ENCODE data around the gene VIL1.

The VIL1 gene

DNA sequence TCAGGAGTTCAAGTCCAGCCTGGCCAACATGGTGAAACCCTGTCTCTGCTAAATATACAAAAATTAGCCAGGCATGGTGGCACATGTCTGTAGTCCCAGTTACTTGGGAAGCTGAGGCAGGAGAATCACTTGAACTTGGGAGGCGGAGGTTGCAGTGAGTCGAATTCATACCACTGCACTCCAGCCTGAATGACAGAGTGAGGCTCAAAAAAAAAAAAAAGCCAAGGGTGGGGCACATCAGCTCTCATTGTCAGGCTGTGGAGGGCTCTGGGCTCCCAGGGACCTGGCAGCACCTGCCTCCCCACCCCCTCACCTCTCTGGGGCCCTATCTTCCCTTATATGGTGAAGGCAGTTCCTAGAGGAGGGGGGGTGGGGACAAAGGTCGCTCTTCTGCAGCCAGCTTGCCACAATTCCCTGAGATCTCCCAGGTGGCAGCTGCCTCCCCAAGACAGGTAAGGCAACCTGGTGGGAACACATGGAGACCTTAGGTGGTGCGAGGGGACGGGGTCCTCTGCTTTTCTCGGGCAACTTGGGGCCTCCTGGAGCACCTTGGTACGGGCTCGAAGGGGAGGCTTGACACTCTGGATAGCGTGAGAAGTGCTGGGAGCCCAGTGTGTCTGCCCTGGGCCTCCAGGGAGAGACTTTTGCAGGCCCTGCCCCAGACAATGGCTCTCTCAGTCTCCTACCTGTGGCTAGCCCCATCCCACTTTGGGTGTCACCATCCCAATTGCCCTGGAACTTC lies at the start of gene VIL1:
TSS of gene VIL1 (plus strand) at position 407 of the 742 bp plus-strand sequence. CDS start 4,656 bp downstream, outside the sequence.
- DNase-seq = no peak

DNA sequence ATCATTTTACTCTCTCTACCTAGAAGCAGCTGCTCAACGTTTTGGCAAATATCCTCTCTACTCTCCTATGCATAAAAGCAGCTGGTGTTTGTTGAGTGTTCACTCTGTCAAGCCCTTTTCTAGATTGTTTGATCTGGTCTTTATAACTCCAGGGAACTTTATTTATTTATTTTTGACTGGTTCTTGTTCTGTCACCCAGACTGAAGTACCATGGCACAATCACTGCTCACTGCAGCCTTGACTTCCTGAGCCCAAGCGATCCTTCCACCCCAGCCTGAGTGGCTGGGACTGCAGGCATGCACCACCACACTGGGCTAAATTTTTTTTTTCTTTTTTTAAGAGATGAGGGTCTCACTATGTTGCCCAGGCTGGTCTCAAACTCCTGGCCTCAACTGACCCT lies 49.6 kb upstream of the VIL1 start:
- no peak for DNase-seq

DNA sequence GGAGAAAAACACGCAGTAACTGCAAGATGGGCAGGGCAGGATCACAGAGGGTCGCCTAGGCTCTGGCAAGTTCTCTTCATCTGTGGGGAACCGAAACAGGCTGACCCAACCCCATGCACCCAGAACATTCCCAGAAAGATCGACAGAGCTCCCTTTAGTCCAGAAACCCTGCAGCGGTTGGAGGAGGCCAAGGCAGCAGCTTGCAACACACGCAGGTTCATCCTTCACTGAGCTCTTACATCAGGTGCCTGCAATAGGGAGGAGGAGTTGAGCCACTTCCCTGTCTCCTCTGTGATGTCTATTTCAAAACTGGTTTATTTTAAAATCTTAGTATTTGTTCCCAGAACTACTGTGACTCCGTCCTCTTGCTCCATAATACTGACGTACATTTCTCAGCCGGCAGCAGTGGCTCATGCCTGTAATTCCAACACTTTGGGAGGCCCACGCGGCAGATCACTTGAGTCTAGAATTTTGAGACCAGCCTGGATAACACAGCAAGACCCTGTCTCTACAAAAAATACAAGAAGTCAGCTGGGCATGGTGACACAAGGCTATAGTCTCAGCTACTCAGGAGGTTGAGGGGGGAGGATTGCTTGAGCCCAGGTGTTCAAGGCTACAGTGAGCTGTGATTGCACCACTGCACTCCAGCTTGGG lies 48.4 kb upstream of the VIL1 start:
- no peak for DNase-seq

DNA sequence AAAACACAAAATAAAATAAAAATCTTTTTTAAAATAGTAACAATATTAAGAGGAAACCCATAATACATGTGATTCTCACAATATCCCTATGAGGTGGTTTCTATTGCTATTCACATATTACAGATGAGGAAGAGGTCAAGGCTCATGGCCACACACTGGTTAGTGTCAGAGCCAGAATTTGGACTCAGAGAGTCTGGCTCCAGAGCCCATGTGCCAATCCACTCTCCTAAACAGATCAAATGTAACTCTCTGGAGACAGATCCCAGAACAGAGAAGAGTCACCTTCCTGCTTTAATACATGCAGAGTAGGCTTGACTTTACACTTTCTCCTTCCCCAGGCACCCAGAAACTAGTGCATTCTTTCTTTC lies 47.0 kb upstream of the VIL1 start:
- DNase-seq = no peak

DNA sequence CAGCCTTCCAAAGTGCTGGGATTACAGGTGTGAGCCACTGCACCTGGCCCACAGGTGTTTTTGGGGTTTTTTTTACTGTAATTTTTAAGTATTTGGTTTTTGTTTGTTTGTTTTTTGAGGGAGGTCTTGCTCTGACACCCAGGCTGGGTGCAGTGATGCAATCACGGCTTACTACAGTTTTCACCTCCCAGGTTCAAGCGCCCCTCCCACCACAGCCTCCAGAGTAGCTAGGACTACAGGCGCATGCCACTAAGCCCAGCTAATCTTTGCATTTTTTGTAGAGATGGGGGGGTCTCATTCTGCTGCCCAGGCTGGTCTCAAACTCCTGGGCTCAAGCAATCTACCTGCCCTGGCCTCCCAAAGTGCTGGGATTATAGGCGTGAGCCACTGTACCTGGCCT lies 44.1 kb upstream of the VIL1 start:
- no peak for DNase-seq

DNA sequence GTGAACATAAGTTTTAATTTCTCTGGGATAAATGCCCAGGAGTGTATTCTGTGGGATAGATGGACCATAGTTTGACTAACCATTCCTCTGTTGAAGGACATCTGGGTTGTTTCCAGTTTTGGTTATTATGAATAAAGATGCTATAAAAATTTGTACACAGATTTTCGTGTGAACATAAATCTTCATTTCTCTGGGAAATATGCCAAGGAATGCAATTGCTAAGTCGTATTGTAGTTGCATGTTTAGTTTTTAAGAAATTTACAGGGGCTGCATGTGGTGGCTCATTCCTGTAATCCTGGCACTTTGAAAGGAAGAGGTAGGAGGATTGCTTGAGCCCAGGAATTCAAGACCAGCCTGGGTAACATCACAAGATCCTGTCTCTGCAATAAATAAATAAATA lies 43.7 kb upstream of the VIL1 start:
- DNase-seq = no peak

DNA sequence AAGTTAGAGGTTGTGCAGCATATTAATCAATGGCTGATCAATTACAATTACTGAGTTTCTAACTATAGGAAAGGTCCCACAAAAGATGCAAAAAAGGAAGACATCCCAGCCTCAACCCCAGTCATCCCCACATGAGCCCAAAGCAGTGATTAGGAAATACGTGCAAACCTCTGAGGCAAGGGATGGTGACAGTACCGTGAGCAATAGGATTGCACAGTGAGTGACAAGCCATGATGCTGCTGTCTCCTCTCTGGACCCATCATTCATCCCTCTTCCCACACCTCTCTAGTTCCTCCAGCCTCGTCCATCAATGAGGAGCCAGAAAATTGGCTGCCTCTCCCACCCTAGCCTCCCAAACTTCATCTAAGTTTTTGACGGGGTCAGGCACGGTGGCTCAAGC lies 40.9 kb upstream of the VIL1 start:
- no peak for DNase-seq

DNA sequence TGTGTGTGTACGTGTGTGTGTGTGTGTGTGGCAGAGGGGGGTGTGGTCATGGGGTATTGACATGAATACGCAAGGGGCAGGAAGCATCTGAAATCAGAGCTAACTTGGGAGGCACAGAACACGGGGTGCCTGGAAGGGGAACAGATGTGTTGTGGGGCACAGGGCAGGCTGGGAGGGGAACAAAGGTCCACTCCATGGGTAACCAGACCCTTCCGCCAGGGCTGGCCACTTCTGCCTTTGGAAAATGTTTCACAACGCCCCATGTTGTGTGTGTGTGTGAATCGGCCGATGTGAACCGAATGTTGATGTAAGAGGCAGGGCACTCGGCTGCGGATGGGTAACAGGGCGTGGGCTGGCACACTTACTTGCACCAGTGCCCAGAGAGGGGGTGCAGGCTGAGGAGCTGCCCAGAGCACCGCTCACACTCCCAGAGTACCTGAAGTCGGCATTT lies 37.0 kb upstream of the VIL1 start, which contains the start of gene SLC11A1:
TSS of gene SLC11A1 (plus strand) at position 358 of the 451 bp plus-strand sequence. CDS start 96 bp downstream, outside the sequence.
- DNase-seq = peak; percentile 61

DNA sequence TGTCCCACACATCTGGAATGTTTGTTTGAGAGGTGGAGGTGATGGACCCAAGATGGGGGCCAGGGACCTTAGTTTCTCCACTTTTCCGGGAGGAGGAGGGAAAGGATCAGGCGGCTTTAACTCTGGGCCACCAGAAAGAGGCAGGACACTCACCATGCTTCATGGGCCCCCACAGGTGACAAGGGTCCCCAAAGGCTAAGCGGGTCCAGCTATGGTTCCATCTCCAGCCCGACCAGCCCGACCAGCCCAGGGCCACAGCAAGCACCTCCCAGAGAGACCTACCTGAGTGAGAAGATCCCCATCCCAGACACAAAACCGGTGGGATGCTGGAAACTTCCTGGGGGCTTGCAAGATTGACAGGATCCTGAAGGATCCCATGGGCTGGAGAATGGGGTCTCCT lies 36.1 kb upstream of the VIL1 start:
- DNase-seq = no peak

DNA sequence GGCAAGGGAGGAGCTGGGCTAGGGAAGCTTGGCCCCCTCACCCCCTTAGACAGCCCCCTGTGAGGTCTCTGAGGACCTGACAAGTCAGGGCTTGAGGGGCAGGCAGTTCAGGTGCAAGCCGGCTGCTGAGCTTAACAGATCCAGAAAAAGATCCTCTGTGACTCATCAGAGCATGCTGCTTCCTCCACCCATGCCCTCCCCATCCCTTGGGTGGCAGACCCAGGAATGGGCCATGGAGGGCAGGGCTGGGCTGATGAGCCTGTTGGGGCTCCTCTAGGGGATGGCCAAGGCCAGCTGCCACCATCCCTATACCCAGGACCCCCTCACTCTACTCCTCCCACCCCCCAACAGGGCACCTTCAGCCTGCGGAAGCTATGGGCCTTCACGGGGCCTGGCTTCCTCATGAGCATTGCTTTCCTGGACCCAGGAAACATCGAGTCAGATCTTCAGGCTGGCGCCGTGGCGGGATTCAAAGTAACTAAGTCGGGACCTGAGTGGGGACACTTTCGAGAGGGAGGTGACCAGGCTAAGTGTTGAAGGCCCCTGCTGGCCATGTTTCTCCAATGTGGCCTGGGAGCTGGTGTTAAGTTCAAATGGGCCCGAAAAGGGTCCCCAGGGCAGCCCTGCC lies 34.9 kb upstream of the VIL1 start:
- DNase-seq = no peak

DNA sequence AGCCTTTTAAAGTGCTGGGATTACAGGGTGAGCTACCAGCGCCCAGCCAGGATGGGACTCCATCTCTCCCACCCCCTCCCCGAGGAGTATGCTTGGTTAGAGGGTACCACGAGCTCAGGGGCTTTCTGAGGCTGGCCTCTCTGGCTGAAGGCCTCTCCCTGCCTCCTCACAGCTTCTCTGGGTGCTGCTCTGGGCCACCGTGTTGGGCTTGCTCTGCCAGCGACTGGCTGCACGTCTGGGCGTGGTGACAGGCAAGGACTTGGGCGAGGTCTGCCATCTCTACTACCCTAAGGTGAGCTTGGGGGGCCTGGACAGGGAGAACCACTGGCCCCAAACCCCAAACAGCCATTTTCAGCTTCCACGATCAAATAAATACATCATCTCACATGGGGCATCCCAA lies 33.9 kb upstream of the VIL1 start:
- DNase-seq = no peak

DNA sequence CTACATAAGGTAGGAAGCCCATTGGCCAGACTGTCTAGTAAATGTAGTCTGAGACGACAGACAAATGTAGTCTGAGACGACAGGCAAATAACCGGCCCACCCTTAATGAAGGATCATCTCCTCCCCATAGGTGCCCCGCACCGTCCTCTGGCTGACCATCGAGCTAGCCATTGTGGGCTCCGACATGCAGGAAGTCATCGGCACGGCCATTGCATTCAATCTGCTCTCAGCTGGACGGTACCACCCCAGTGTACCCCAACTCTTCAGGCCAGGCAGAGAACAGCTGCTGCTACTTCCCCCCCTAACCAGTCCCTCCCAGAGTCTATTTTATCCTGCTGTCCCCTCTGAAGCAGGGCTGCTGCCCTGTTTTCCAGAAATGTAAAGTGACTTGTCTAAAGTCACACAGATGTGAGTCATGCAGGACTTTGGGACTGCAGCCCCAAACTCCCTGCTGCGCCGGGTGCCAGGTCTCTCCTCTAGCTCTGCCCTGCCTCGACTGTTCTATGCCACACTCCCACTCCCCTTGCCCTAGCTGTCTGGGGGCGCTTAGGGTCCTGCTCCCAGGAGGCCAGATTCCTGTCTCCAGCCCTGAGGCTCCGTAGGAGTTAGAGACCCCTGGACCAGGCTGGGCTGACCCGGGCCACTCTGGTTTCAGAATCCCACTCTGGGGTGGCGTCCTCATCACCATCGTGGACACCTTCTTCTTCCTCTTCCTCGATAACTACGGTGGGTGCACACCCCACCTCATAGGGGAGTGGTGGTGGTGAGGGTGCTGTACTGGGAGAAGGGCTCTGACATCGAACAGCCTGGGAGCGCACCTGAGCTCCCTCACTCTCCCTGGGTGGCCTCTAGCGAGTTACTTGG lies 32.2 kb upstream of the VIL1 start:
- no peak for DNase-seq

DNA sequence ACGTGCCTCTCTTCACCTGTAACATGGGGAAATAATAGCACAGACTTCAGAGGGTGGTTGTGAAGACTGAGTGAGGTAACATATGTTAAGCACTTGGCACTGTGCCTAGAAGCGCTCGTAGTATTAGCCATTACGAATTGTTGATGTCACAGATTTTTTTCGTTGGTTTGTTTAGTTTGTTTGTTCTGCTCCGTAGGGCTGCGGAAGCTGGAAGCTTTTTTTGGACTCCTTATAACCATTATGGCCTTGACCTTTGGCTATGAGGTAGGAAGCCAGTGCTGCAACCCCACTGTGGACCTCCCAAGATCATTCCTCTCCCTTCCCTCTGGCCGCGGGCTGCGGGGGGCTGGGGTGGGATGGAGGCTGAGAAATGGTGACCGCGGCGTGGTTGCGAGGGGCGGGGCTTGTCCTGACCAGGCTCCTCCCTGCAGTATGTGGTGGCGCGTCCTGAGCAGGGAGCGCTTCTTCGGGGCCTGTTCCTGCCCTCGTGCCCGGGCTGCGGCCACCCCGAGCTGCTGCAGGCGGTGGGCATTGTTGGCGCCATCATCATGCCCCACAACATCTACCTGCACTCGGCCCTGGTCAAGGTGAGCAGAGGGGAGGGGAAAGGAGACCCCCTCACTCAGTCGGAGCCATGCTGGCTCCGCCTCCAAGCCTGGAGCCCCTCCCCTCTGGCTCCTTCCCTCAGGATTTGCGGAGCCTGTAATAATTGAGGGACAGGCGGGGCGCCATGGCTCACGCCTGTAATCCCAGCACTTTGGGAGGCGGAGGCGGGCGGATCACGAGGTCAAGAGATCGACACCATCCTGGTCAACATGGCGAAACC lies 31.3 kb upstream of the VIL1 start:
- peak; percentile 66 for DNase-seq

DNA sequence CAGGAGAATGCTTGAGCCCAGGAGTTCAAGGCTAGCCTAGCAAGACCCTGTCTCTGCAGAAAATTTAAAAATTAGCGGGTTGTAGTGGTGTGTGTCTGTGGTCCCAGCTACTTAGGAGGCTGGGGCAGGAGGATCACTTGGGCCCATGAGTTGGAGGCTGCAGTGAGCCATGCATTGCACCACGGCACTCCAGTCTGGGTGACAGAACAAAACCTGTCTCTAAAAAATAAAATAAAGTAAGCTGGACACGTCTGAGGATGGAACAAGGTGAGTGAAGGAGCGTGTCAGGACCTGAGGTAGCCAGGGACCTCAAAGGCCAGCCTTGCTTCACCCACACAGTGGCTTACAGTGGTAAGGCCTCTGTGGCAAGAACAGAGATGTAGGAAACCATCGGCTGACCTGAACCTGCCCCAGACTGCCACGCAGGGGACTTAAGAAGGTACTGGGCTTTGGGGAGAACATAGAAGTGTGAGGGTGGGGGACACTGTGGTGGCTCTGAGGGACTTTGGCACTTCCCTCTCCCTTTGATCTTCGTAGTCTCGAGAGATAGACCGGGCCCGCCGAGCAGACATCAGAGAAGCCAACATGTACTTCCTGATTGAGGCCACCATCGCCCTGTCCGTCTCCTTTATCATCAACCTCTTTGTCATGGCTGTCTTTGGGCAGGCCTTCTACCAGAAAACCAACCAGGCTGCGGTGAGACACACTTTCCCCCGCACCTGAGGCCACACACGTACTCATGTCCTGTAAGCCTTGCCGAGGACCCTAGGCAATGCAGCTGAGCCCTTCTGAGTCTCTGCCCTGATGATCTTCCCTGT lies 29.4 kb upstream of the VIL1 start:
- DNase-seq = no peak

DNA sequence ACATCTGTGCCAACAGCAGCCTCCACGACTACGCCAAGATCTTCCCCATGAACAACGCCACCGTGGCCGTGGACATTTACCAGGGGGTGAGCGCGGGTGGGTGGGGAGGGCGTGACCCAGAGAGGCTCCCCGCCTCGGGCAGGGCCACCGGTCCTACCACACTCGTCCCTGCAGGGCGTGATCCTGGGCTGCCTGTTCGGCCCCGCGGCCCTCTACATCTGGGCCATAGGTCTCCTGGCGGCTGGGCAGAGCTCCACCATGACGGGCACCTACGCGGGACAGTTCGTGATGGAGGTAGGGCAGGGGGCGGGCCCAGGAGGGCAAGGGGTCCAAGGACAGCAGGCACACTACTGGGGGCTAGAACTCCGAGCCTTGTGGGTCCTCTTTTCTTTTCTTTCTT lies 27.7 kb upstream of the VIL1 start:
- no peak for DNase-seq

DNA sequence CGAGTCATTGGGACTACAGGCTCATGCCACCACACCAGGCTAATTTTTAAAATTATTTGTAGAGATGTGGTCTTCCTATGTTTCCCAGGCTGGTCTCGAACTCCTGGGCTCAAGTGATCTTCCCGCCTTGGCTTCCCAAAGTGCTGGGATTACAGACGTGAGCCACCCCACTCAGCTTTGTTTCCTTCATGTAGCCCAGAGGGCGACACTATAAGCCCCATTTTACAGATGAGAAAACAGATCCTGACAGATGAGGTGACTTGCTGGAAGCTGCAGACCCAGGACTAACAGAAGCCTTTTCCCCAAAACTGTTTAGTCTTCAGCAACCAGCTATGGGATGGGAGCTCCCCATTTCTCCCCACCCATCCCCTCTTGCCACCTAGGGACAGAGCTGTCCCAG lies 26.5 kb upstream of the VIL1 start:
- DNase-seq = no peak

DNA sequence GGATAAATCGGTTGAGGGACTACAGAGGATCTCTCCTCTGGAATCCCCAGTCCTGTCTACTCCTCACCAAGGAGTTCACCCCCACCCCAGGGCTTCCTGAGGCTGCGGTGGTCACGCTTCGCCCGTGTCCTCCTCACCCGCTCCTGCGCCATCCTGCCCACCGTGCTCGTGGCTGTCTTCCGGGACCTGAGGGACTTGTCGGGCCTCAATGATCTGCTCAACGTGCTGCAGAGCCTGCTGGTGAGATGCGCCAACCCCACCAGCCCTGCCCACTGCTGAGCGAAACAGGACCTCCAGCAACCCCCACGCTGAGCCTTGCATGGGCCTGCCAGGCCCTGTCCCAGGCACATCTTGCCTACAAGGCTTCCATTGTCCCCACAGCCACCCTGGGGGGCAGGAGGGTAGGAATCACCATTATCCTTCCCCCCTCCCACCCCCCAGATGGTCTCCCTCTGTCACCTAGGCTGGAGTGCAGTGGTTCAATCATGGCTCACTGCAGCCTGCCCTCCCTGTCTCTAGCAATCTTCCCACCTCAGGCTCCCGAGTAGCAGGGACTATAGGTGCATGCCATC lies 25.9 kb upstream of the VIL1 start:
- DNase-seq = no peak

DNA sequence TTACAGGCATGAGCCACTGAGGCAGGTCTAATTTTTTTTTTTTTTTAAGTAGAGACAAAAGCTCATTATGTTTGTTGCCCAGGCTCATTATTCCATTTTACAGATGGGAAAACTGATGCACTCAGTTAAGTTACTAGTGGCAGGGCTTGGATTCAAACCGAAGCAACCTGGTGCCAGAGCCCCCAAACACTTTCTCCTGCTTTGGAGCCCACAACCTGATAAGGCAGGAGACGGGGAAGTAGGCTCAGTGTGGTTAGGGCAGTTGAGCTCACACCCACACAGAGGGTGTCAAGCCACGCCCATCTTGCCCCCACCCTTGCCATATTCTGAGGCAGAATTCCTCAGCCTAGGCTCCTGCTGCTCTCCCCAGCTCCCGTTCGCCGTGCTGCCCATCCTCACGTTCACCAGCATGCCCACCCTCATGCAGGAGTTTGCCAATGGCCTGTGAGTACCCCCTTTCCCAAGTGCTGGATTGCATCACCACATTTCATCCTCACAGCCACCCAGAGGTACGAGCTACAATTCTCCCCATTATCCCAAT lies 25.1 kb upstream of the VIL1 start:
- DNase-seq = no peak

DNA sequence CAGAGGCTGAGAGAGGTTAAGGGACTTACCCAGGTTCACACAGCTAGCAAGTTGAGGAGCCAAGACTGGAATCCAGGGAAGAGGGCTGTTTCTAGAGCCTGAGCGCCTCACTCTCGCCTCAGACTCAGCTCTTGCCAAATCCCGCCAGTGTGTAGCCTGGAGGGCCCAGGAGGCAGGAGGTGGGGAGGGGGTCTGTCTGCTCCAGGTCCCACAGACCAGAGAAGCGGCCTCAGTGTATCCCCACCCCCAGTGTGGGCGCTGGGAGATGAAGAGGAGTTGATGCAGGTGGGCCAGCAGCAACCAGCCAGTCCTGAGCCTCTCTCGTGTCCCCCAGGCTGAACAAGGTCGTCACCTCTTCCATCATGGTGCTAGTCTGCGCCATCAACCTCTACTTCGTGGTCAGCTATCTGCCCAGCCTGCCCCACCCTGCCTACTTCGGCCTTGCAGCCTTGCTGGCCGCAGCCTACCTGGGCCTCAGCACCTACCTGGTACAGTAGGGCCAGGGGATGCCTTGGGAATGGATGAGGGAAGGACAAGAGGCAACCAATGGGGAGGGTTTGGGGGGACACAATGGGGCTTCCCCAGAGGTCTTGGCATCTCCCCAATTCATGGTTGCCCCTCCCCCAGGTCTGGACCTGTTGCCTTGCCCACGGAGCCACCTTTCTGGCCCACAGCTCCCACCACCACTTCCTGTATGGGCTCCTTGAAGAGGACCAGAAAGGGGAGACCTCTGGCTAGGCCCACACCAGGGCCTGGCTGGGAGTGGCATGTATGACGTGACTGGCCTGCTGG lies 24.4 kb upstream of the VIL1 start:
- DNase-seq = no peak

DNA sequence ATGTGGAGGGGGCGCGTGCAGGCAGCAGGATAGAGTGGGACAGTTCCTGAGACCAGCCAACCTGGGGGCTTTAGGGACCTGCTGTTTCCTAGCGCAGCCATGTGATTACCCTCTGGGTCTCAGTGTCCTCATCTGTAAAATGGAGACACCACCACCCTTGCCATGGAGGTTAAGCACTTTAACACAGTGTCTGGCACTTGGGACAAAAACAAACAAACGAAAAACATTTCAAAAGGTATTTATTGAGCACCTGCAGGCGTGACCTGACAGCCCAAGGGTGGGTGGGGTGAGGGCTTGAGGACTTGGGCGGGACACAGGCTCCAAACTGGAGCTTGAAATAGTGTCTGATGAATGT lies 23.9 kb upstream of the VIL1 start:
- DNase-seq = no peak
